Activated CD8-positive, alpha-beta T cell treated with anti-CD3 and anti-CD28 coated beads for 36 hours (primary cell): Measurements from ENCODE around the gene HJURP. TPM values are rescaled to one million over a fixed set of nuclear protein-coding genes. Genes with fewer than 3 reads are reported as not detected.

Experiments used
- ATAC-seq: fragments of 200-7000 bp; cut with Tn5 transposase; one replicate; pipeline ENCODE4 v1.10.0; 2021; ENCODE audit warnings: mild to moderate bottlenecking, moderate library complexity
- CTCF ChIA-PET: fragments of 350-600 bp; sonication (Branson Sonifier 250); formaldehyde crosslinking; loops from one replicate; lab custom pipeline; 2021; ENCODE audit warnings: antibody characterized with exemption; lab: Charles Lee
- POLR2A ChIA-PET: fragments of 350-600 bp; sonication (Branson Sonifier 250); formaldehyde crosslinking; loops from one replicate; lab custom pipeline; 2021; ENCODE audit warnings: antibody characterized with exemption; lab: Charles Lee
- DNase-seq: peaks from one replicate; pipeline ENCODE4 v3.0.0-alpha.2; 2020
- H3K27ac Mint-ChIP-seq: one replicate; pipeline ENCODE4 v1.8.0; 2021; ENCODE audit warnings: mild to moderate bottlenecking, mixed read lengths
- H3K27me3 Mint-ChIP-seq: one replicate; pipeline ENCODE4 v1.8.0; 2021; ENCODE audit warnings: mixed read lengths
- H3K36me3 Mint-ChIP-seq: one replicate; pipeline ENCODE4 v1.8.0; 2021; ENCODE audit warnings: low read depth, mixed read lengths
- H3K4me1 Mint-ChIP-seq: one replicate; pipeline ENCODE4 v1.8.0; 2021; ENCODE audit warnings: low read depth, mixed read lengths
- H3K4me3 Mint-ChIP-seq: one replicate; pipeline ENCODE4 v1.8.0; 2021; ENCODE audit warnings: mild to moderate bottlenecking, moderate library complexity, mixed read lengths
- H3K9me3 Mint-ChIP-seq: one replicate; pipeline ENCODE4 v1.8.0; 2021; ENCODE audit warnings: mixed read lengths
- intact Hi-C: fragments of 100-400 bp; cut with micrococcal nuclease; formaldehyde crosslinking; loops from one replicate; pipeline ENCODE4 v1.10.0; 2022
- total RNA-seq, 2 experiments: library from RNA; stranded (reverse); gene quantifications; one replicate each; pipeline ENCODE4 v1.2.3, GENCODE V29; 2021
- TF ChIP-seq, protein P1 (sequence below): fragments of 200-600 bp; IDR thresholded peaks from one replicate; pipeline ENCODE4 v1.8.0; 2022; ENCODE audit warnings: antibody characterized with exemption, mild to moderate bottlenecking

The HJURP gene
- total RNA-seq, 2 experiments from 2014 or later, result 79.8 to 83.6 TPM

DNA sequence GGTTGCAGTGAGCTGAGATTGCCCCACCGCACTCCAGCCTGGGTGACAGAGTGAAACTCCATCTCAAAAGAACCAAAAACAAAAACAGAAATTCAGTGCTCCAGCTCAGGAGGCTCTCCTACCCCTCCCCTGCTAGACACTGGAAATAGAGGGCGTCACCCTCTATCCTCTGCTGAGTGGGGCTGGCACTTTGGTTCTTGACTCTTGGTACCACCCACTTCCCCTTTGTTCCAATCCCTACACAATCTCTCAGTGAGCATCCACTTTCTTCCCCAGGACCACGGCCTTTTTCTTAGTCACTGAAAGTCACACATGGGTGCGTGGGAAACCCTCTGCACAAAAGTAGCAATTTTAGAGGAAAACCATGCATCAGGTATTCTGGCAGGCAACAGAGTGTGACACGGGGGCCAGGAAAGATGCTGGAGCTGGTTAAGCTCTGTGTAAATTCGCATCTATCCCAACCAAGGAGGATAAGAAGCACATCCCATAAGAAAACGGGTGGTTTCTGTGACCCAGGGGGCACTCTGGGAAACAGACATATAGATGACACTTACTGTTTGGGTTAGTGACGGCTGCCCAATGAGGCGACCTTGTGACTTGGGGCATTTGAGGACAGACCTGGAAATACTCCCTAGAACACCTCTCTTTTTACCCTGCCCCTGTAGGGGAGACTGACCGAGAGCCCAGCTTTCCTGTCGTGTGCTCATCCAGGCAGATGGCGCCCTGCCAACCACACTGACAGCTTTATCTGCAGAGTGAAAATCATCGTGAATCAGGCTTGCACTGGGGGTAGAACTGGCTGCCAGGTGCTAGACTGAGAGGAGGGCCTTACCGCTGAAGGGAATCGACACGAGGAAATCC, 7.7 kb downstream of the HJURP start:
- DNase-seq, result no peak
- Mint-ChIP-seq H3K4me1 (peaks cover 2% of the 10 kb centered on the region), H3K27ac (no peak overlapping the region), H3K27me3 (no peaks in the 10 kb centered on the region), H3K36me3 (peaks cover 92% of the 10 kb centered on the region), H3K9me3 (no peaks in the 10 kb centered on the region), H3K4me3 (no peak overlapping the region)
- no peak for ATAC-seq
- POLR2A ChIA-PET, result interaction anchor here (2.4 kb wide), 1 partner anchor 17 kb away, joined by 5 read pairs; no protein-coding TSS in a partner anchor
- CTCF ChIA-PET, result interaction anchor here (1.6 kb wide), 1 partner anchor 14 kb away, joined by 3 read pairs; no protein-coding TSS in a partner anchor
- intact Hi-C loops, result no loop called here
- TF ChIP-seq, protein P1, sequence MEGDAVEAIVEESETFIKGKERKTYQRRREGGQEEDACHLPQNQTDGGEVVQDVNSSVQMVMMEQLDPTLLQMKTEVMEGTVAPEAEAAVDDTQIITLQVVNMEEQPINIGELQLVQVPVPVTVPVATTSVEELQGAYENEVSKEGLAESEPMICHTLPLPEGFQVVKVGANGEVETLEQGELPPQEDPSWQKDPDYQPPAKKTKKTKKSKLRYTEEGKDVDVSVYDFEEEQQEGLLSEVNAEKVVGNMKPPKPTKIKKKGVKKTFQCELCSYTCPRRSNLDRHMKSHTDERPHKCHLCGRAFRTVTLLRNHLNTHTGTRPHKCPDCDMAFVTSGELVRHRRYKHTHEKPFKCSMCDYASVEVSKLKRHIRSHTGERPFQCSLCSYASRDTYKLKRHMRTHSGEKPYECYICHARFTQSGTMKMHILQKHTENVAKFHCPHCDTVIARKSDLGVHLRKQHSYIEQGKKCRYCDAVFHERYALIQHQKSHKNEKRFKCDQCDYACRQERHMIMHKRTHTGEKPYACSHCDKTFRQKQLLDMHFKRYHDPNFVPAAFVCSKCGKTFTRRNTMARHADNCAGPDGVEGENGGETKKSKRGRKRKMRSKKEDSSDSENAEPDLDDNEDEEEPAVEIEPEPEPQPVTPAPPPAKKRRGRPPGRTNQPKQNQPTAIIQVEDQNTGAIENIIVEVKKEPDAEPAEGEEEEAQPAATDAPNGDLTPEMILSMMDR, result no peak

DNA sequence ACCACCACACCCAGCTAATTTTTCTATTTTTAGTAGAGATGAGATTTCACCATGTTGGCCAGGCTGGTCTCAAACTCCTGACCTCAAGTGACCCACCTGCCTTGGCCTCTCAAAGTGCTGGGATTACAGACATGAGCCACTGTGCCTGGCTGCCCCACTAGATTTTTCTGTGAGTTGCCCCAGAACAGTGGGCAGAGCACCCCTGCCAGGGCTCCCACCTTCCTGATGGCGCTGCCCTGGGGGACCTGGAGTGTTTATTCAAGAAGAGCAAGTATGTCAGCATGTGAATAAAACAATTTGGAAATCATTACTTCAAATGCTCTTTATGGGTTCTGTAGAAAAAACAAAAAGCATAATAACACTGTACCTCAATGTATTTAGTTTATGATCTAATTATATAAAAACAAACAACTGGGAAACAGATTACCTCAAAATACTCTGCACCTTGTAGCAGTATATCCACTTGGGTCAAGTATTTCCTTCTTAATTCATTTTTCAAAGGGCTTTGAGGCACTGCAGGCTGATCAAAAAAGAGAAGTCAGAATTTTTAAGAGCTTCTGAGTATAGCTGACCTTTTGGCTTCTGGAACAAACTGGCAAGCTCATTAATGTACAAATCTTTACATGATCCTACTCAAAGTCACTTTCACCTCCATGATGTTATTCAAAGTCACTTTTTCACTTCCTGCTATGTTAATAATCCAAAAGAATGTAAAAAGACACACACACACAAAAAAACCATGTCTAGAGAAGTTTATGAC, 8.9 kb downstream of the HJURP start:
- intact Hi-C loops, result no loop called here
- Mint-ChIP-seq H3K9me3 (no peaks in the 10 kb centered on the region), H3K4me3 (no peak overlapping the region), H3K36me3 (peaks cover 92% of the 10 kb centered on the region), H3K27me3 (no peaks in the 10 kb centered on the region), H3K27ac (no peak overlapping the region), H3K4me1 (peaks cover 3% of the 10 kb centered on the region)
- TF ChIP-seq, protein P1, result no peak
- DNase-seq (no peak), ATAC-seq (no peak)
- POLR2A ChIA-PET, result no interaction called here
- CTCF ChIA-PET, result interaction anchor here (1.3 to 1.6 kb wide), 3 partner anchors 16 to 83 kb away, joined by 3 read pairs; no protein-coding TSS in a partner anchor

DNA sequence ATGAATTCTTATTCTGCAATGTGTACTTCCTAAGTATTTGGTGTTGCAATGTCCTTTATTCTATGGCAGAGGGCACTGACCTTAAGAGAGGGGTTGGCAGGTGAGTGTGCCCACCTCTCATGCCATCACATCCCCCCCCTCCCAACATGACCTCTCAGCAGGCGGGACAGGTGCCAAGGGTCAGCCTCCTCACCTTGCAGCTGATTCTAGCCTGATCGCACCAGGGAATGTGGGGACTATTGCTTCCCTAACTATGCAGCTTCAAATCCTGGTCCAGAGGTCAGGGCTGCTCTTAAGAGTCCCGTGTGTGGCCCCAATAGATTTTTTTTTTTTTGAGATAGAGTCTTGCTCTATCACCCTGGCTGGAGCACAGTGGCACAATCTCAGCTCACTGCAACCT, 9.5 kb downstream of the HJURP start:
- Mint-ChIP-seq H3K4me3 (no peak overlapping the region), H3K9me3 (no peaks in the 10 kb centered on the region), H3K36me3 (peaks cover 94% of the 10 kb centered on the region), H3K4me1 (peaks cover 9% of the 10 kb centered on the region), H3K27me3 (no peaks in the 10 kb centered on the region), H3K27ac (no peak overlapping the region)
- DNase-seq (no peak), ATAC-seq (no peak)
- TF ChIP-seq, protein P1, result no peak
- ChIA-PET CTCF (interaction anchor here (1.3 to 1.6 kb wide), 3 partner anchors 16 to 84 kb away, joined by 3 read pairs; no protein-coding TSS in a partner anchor), POLR2A (no interaction called here)
- intact Hi-C loops, result no loop called here

DNA sequence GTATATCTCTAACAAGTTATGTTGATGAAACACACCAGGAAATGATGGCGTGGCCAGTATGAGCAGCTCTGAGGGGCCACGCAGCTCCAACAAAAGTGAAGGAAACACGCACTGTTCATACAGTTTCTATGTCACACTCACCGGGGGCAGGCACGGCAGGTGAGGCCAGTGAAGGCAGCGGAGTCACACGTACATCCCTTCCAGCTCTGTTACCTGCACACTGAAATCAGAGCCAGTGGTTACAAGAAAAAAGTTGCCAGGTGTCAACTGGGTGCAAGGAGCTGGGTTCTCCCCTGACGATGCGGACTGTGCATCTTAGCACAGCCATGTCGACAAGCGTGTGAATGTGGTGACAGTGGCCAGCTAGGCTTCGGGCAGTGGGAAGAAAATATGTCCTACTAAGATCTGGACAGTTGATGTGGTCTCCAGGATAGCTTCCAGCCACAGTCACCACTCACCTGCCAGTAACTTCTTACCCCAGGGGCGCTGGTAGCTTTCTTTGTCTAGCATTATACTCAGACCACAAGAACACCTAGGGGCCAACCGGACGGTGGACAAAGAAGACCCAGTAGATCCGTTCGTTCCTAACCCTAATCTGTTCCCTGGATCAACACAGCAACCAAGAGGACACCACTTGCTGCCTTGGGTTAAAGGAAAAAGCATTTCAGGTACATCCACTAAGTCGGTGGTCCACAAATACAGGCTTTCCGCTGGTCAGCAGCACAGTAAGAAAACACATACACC, 10.1 kb downstream of the HJURP start:
- POLR2A ChIA-PET, result interaction anchor here (0.8 kb wide), 1 partner anchor 12 kb away, joined by 5 read pairs; no protein-coding TSS in a partner anchor
- no peaks in the 10 kb centered on the region for H3K9me3 Mint-ChIP-seq
- peaks cover 94% of the 10 kb centered on the region for H3K36me3 Mint-ChIP-seq
- no peak overlapping the region for H3K4me3 Mint-ChIP-seq
- CTCF ChIA-PET, result interaction anchor here (1.3 to 1.4 kb wide), 2 partner anchors 71 to 84 kb away, joined by 3 read pairs; no protein-coding TSS in a partner anchor
- no peak overlapping the region for H3K27ac Mint-ChIP-seq
- no peak for DNase-seq
- no peaks in the 10 kb centered on the region for H3K27me3 Mint-ChIP-seq
- peaks cover 9% of the 10 kb centered on the region for H3K4me1 Mint-ChIP-seq
- no peak for ATAC-seq
- intact Hi-C loops, result no loop called here
- TF ChIP-seq, protein P1, result no peak
